ENCODE results near the gene AP2A1. TPM values are rescaled to one million over a fixed set of nuclear protein-coding genes. Genes with fewer than 3 reads are reported as not detected.

Gene AP2A1
- total RNA-seq, 1 donor: 92.0 TPM

- DNase-seq (ENCODE audit: low read depth): no peak
- TF ChIP-seq CTCF (IDR thresholded peaks at IDR 0.05; ENCODE audit: insufficient read depth, low read depth, low read length): no peak
- no peak overlapping the region for H3K4me3 ChIP-seq (ENCODE audit: low read depth, low read length)
Measured at GRCh38 chr19:49739098-49739497, 27.7 kb upstream of the AP2A1 start.

DNA sequence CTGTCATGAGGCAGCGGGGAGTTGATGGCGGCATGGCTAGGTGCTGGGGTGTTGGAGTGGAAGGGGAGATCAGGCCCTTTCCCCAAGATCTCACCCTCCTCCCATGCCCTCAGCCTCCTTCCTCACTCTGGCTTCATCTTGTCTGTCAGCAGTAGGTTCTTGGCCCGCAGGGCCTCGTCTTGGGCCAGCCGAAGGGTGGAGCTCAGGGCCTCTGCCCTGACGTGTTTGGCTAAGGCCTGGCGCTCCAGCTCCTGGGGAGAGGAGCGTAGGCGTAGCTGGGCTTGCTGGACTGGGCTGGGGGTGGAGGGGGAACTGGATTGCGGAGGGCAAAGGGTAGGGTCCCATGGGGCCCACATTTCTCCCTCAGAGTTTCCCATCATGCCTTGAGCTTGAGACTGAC, 26.9 kb upstream of the AP2A1 start:
- no peak for DNase-seq (ENCODE audit: low read depth)
- no peak overlapping the region for H3K4me3 ChIP-seq (ENCODE audit: low read depth, low read length)
- TF ChIP-seq CTCF (IDR thresholded peaks at IDR 0.05; ENCODE audit: insufficient read depth, low read depth, low read length): no peak

- no peak for DNase-seq (ENCODE audit: low read depth)
- no peak overlapping the region for H3K4me3 ChIP-seq (ENCODE audit: low read depth, low read length)
- TF ChIP-seq CTCF (IDR thresholded peaks at IDR 0.05; ENCODE audit: insufficient read depth, low read depth, low read length): no peak
Measured at GRCh38 chr19:49741210-49741844, 25.5 kb upstream of the AP2A1 start.

GRCh38 chr19:49744946-49745381, 21.8 kb upstream of the AP2A1 start:
- no peak for DNase-seq (ENCODE audit: low read depth)
- H3K4me3 ChIP-seq (ENCODE audit: low read depth, low read length): no peak overlapping the region
- no peak for TF ChIP-seq CTCF (IDR thresholded peaks at IDR 0.05; ENCODE audit: insufficient read depth, low read depth, low read length)

DNA sequence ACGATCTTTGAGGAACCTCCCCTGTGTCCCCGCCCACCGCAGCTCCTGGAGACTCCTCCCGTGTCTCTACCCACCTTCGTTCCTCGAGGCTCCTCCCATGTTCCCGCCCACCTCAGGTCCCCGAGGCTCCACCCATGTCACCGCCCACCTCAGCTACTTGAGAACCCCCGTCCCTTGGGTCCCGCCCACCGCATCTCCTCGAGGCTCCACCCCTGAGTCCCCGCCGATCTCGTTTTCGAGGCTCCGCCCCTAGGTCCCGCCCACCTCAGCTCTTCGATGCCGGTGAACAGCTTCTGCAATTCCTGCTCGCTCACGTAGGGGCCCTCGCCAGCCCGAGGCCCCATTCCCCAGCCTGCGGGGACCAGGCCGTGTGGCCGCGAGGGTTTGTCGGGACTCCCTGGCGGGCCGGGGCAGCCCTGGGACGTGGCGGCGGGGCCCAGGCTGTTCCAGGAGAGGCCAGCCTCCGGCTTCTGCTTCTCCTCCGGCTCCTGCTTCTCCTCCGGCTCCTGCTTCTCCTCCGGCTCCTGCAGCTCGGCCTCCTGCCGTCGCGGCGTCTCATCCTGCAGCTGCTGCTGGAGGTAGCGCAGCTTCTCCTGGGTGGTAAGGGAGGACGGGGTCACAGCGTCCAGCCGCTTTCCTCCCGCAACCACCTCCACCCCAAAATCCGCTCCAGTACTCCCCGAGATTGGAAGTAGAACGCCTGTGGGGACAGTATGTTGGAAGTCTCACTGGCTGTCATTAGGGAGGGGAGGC, 20.4 kb upstream of the AP2A1 start:
- DNase-seq (ENCODE audit: low read depth): peak; percentile 69
- TF ChIP-seq CTCF (IDR thresholded peaks at IDR 0.05; ENCODE audit: insufficient read depth, low read depth, low read length): no peak
- H3K4me3 ChIP-seq (ENCODE audit: low read depth, low read length): no peak overlapping the region

GRCh38 chr19:49749055-49749716, 17.6 kb upstream of the AP2A1 start:
- TF ChIP-seq CTCF (IDR thresholded peaks at IDR 0.05; ENCODE audit: insufficient read depth, low read depth, low read length): no peak

More at GRCh38 chr19:49749055-49749716, 17.6 kb upstream of the AP2A1 start:
- H3K4me3 ChIP-seq (ENCODE audit: low read depth, low read length): no peak overlapping the region
- DNase-seq (ENCODE audit: low read depth): peak; percentile 28
